Stimulated activated CD8-positive, alpha-beta memory T cell treated with anti-CD3 and anti-CD28 coated beads, Interleukin-12 subunit alpha, Interleukin-12 subunit beta, amount 100 ng/mL, for 4 hours (primary cell): Measurements from ENCODE around the gene PHACTR1.
A peak's percentile ranks its signal among the peaks of the same experiment; 100 is the strongest.

ENCODE experiments used
- DNase-seq: peaks from one replicate; pipeline ENCODE4 v3.0.0-alpha.2; 2020; ENCODE audit warnings: low read depth

The PHACTR1 gene

GRCh38 chr6:13267142-13267651 lies 550.6 kb downstream of the PHACTR1 start:
- DNase-seq, result no peak

GRCh38 chr6:13268913-13269518 lies 552.4 kb downstream of the PHACTR1 start:
- DNase-seq, result no peak

- DNase-seq, result no peak
Observed at GRCh38 chr6:13272131-13273046, 555.8 kb downstream of the PHACTR1 start.

GRCh38 chr6:13273202-13273930 lies 556.8 kb downstream of the PHACTR1 start:
- DNase-seq, result no peak

GRCh38 chr6:13273931-13274706 lies 557.6 kb downstream of the PHACTR1 start:
- peak; percentile 62 for DNase-seq

GRCh38 chr6:13274707-13275434 lies 558.3 kb downstream of the PHACTR1 start:
- no peak for DNase-seq

- DNase-seq, result no peak
Observed at GRCh38 chr6:13275435-13275989, 558.9 kb downstream of the PHACTR1 start.

GRCh38 chr6:13277231-13277630 lies 560.7 kb downstream of the PHACTR1 start:
- DNase-seq, result no peak

- no peak for DNase-seq
Observed at GRCh38 chr6:13278164-13278563, 561.6 kb downstream of the PHACTR1 start.

- no peak for DNase-seq
Observed at GRCh38 chr6:13278991-13279390, 562.4 kb downstream of the PHACTR1 start.

GRCh38 chr6:13280254-13280653 lies 563.7 kb downstream of the PHACTR1 start:
- no peak for DNase-seq

GRCh38 chr6:13281686-13282085 lies 565.1 kb downstream of the PHACTR1 start:
- DNase-seq, result no peak

GRCh38 chr6:13282393-13283069 lies 566.0 kb downstream of the PHACTR1 start:
- no peak for DNase-seq

- no peak for DNase-seq
Observed at GRCh38 chr6:13283331-13283730, 566.8 kb downstream of the PHACTR1 start.

- DNase-seq, result no peak
Observed at GRCh38 chr6:13284646-13285045, 568.1 kb downstream of the PHACTR1 start.

- no peak for DNase-seq
Observed at GRCh38 chr6:13285705-13286104, 569.1 kb downstream of the PHACTR1 start.

- no peak for DNase-seq
Observed at GRCh38 chr6:13286181-13286580, 569.6 kb downstream of the PHACTR1 start.

GRCh38 chr6:13287104-13287503 lies 570.5 kb downstream of the PHACTR1 start:
- no peak for DNase-seq

- DNase-seq, result no peak
Observed at GRCh38 chr6:13288481-13288880, 571.9 kb downstream of the PHACTR1 start.

GRCh38 chr6:13288969-13289391 lies 572.4 kb downstream of the PHACTR1 start:
- no peak for DNase-seq
